Measurements from ENCODE around the gene RAB38. TPM values are rescaled to one million over a fixed set of nuclear protein-coding genes. Genes with fewer than 3 reads are reported as not detected.

RAB38 gene
- 9.9 TPM for total RNA-seq
- 12.5 TPM for polyA plus RNA-seq
- long read RNA-seq, donor 1, partial matches to known transcripts: 0 of 1 reads
- long read RNA-seq, donor 1, other reads (novel, unspliced or antisense): 0 of 1 reads
- long read RNA-seq, donor 2: 0 reads
- long read RNA-seq, donor 3, partial matches to known transcripts: 0 of 3 reads
- long read RNA-seq, donor 3, other reads (novel, unspliced or antisense): 0 of 3 reads
- long read RNA-seq, donor 4, partial matches to known transcripts: 0 of 1 reads
- long read RNA-seq, donor 4, other reads (novel, unspliced or antisense): 0 of 1 reads
- long read RNA-seq, donor 5, transcript RAB38-201 (3 exons, 1,465 nt): major isoform, 9 of 15 reads
- long read RNA-seq, donor 5, partial matches to known transcripts: 6 of 15 reads
- long read RNA-seq, donor 5, other reads (novel, unspliced or antisense): 0 of 15 reads
- long read RNA-seq, donor 6, partial matches to known transcripts: 0 of 1 reads
- long read RNA-seq, donor 6, other reads (novel, unspliced or antisense): 0 of 1 reads
- long read RNA-seq, donor 7, partial matches to known transcripts: 0 of 1 reads
- long read RNA-seq, donor 7, other reads (novel, unspliced or antisense): 0 of 1 reads
- long read RNA-seq, donor 8: 0 reads
- long read RNA-seq, donor 9: 0 reads
- long read RNA-seq, donor 10, partial matches to known transcripts: 0 of 3 reads
- long read RNA-seq, donor 10, other reads (novel, unspliced or antisense): 0 of 3 reads

- peaks cover 2 to 14% of the 10 kb centered on the region in 2 donors for H3K27me3 ChIP-seq (ENCODE audit: control insufficient read depth in 2 of 2, insufficient read depth in 1 of 2, low read length in 1 of 2)
- H3K4me1 ChIP-seq (ENCODE audit: control insufficient read depth in 2 of 2, insufficient read depth in 2 of 2, low read length in 2 of 2): peaks cover 3 to 6% of the 10 kb centered on the region in 2 donors
- 1% methylated on average over 54 of the region's 54 CpGs for WGBS
These were observed at the start of gene RAB38 for GRCh38 chr11:88174709-88175568. RAB38 (minus strand) TSS chr11:88175443; CDS start chr11:88175384, 59 bp downstream.

GRCh38 chr11:88213406-88213805 lies 38.2 kb upstream of the RAB38 start:
- Histone ChIP-seq H3K27me3 (ENCODE audit: control insufficient read depth in 2 of 2, insufficient read depth in 1 of 2, low read length in 1 of 2) (no peaks in the 10 kb centered on the region), H3K4me3 (ENCODE audit: low read length in 2 of 2) (no peak overlapping the region), H3K27ac (ENCODE audit: low read depth in 1 of 2, low read length in 1 of 2) (no peak overlapping the region), H3K36me3 (ENCODE audit: control insufficient read depth in 2 of 2, insufficient read depth in 2 of 2, low read length in 1 of 2) (no peaks in the 10 kb centered on the region), H3K4me1 (ENCODE audit: control insufficient read depth in 2 of 2, insufficient read depth in 2 of 2, low read length in 2 of 2) (no peaks in the 10 kb centered on the region), H3K9me3 (ENCODE audit: control insufficient read depth in 2 of 2, insufficient read depth in 1 of 2, low read length in 1 of 2) (no peaks in the 10 kb centered on the region)
- DNase-seq (ENCODE audit: low read depth in 6 of 9, low spot score in 9 of 9): no peak

More at GRCh38 chr11:88174709-88175568, at the start of gene RAB38:
- no peaks in the 10 kb centered on the region for H3K9me3 ChIP-seq (ENCODE audit: control insufficient read depth in 2 of 2, insufficient read depth in 1 of 2, low read length in 1 of 2)
- no peaks in the 10 kb centered on the region for H3K36me3 ChIP-seq (ENCODE audit: control insufficient read depth in 2 of 2, insufficient read depth in 2 of 2, low read length in 1 of 2)
- DNase-seq (ENCODE audit: low read depth in 6 of 9, low spot score in 9 of 9): peak in 4 of 9 donors; percentile 15 to 65 (median 24)
- H3K4me3 ChIP-seq (ENCODE audit: low read length in 2 of 2): peak within 1 kb of the TSS; percentile 38 to 42
- peak within 1 kb of the TSS in 1 of 2 donors; percentile 55 for H3K27ac ChIP-seq (ENCODE audit: low read depth in 1 of 2, low read length in 1 of 2)

- H3K36me3 ChIP-seq (ENCODE audit: control insufficient read depth in 2 of 2, insufficient read depth in 2 of 2, low read length in 1 of 2): no peaks in the 10 kb centered on the region
- H3K9me3 ChIP-seq (ENCODE audit: control insufficient read depth in 2 of 2, insufficient read depth in 1 of 2, low read length in 1 of 2): no peaks in the 10 kb centered on the region
- no peaks in the 10 kb centered on the region for H3K4me1 ChIP-seq (ENCODE audit: control insufficient read depth in 2 of 2, insufficient read depth in 2 of 2, low read length in 2 of 2)
- H3K27ac ChIP-seq (ENCODE audit: low read depth in 1 of 2, low read length in 1 of 2): no peak overlapping the region
- no peak overlapping the region for H3K4me3 ChIP-seq (ENCODE audit: low read length in 2 of 2)
- 62% methylated on average over 1 of the region's 1 CpG for WGBS
- no peaks in the 10 kb centered on the region for H3K27me3 ChIP-seq (ENCODE audit: control insufficient read depth in 2 of 2, insufficient read depth in 1 of 2, low read length in 1 of 2)
- no peak for DNase-seq (ENCODE audit: low read depth in 6 of 9, low spot score in 9 of 9)
These were observed 37.1 kb upstream of the RAB38 start for GRCh38 chr11:88212300-88212699.

GRCh38 chr11:88208745-88209144 lies 33.5 kb upstream of the RAB38 start:
- no peaks in the 10 kb centered on the region for H3K4me1 ChIP-seq (ENCODE audit: control insufficient read depth in 2 of 2, insufficient read depth in 2 of 2, low read length in 2 of 2)
- DNase-seq (ENCODE audit: low read depth in 6 of 9, low spot score in 9 of 9): no peak
- H3K36me3 ChIP-seq (ENCODE audit: control insufficient read depth in 2 of 2, insufficient read depth in 2 of 2, low read length in 1 of 2): no peaks in the 10 kb centered on the region
- H3K27me3 ChIP-seq (ENCODE audit: control insufficient read depth in 2 of 2, insufficient read depth in 1 of 2, low read length in 1 of 2): no peaks in the 10 kb centered on the region
- no peak overlapping the region for H3K4me3 ChIP-seq (ENCODE audit: low read length in 2 of 2)
- no peak overlapping the region for H3K27ac ChIP-seq (ENCODE audit: low read depth in 1 of 2, low read length in 1 of 2)
- no peaks in the 10 kb centered on the region for H3K9me3 ChIP-seq (ENCODE audit: control insufficient read depth in 2 of 2, insufficient read depth in 1 of 2, low read length in 1 of 2)
- WGBS: 62% methylated on average over 2 of the region's 2 CpGs

GRCh38 chr11:88206751-88207150 lies 31.5 kb upstream of the RAB38 start:
- no peaks in the 10 kb centered on the region for H3K4me1 ChIP-seq (ENCODE audit: control insufficient read depth in 2 of 2, insufficient read depth in 2 of 2, low read length in 2 of 2)
- no peak for DNase-seq (ENCODE audit: low read depth in 6 of 9, low spot score in 9 of 9)
- no peaks in the 10 kb centered on the region for H3K9me3 ChIP-seq (ENCODE audit: control insufficient read depth in 2 of 2, insufficient read depth in 1 of 2, low read length in 1 of 2)
- no peak overlapping the region for H3K27ac ChIP-seq (ENCODE audit: low read depth in 1 of 2, low read length in 1 of 2)
- 0% methylated on average over 1 of the region's 1 CpG for WGBS
- no peaks in the 10 kb centered on the region for H3K27me3 ChIP-seq (ENCODE audit: control insufficient read depth in 2 of 2, insufficient read depth in 1 of 2, low read length in 1 of 2)
- no peak overlapping the region for H3K4me3 ChIP-seq (ENCODE audit: low read length in 2 of 2)
- H3K36me3 ChIP-seq (ENCODE audit: control insufficient read depth in 2 of 2, insufficient read depth in 2 of 2, low read length in 1 of 2): no peaks in the 10 kb centered on the region

GRCh38 chr11:88204353-88204752 lies 29.1 kb upstream of the RAB38 start:
- no peaks in the 10 kb centered on the region for H3K9me3 ChIP-seq (ENCODE audit: control insufficient read depth in 2 of 2, insufficient read depth in 1 of 2, low read length in 1 of 2)
- H3K27ac ChIP-seq (ENCODE audit: low read depth in 1 of 2, low read length in 1 of 2): no peak overlapping the region
- WGBS: 98% methylated on average over 3 of the region's 3 CpGs
- no peaks in the 10 kb centered on the region for H3K4me1 ChIP-seq (ENCODE audit: control insufficient read depth in 2 of 2, insufficient read depth in 2 of 2, low read length in 2 of 2)
- no peak overlapping the region for H3K4me3 ChIP-seq (ENCODE audit: low read length in 2 of 2)
- no peak for DNase-seq (ENCODE audit: low read depth in 6 of 9, low spot score in 9 of 9)
- no peaks in the 10 kb centered on the region for H3K36me3 ChIP-seq (ENCODE audit: control insufficient read depth in 2 of 2, insufficient read depth in 2 of 2, low read length in 1 of 2)
- no peaks in the 10 kb centered on the region for H3K27me3 ChIP-seq (ENCODE audit: control insufficient read depth in 2 of 2, insufficient read depth in 1 of 2, low read length in 1 of 2)

GRCh38 chr11:88203604-88204003 lies 28.4 kb upstream of the RAB38 start:
- WGBS: 98% methylated on average over 2 of the region's 2 CpGs
- no peaks in the 10 kb centered on the region for H3K27me3 ChIP-seq (ENCODE audit: control insufficient read depth in 2 of 2, insufficient read depth in 1 of 2, low read length in 1 of 2)
- no peaks in the 10 kb centered on the region for H3K4me1 ChIP-seq (ENCODE audit: control insufficient read depth in 2 of 2, insufficient read depth in 2 of 2, low read length in 2 of 2)
- H3K4me3 ChIP-seq (ENCODE audit: low read length in 2 of 2): no peak overlapping the region
- no peaks in the 10 kb centered on the region for H3K9me3 ChIP-seq (ENCODE audit: control insufficient read depth in 2 of 2, insufficient read depth in 1 of 2, low read length in 1 of 2)
- no peak overlapping the region for H3K27ac ChIP-seq (ENCODE audit: low read depth in 1 of 2, low read length in 1 of 2)
- DNase-seq (ENCODE audit: low read depth in 6 of 9, low spot score in 9 of 9): no peak
- no peaks in the 10 kb centered on the region for H3K36me3 ChIP-seq (ENCODE audit: control insufficient read depth in 2 of 2, insufficient read depth in 2 of 2, low read length in 1 of 2)

- Histone ChIP-seq H3K36me3 (ENCODE audit: control insufficient read depth in 2 of 2, insufficient read depth in 2 of 2, low read length in 1 of 2) (no peaks in the 10 kb centered on the region), H3K4me3 (ENCODE audit: low read length in 2 of 2) (no peak overlapping the region), H3K4me1 (ENCODE audit: control insufficient read depth in 2 of 2, insufficient read depth in 2 of 2, low read length in 2 of 2) (no peaks in the 10 kb centered on the region), H3K9me3 (ENCODE audit: control insufficient read depth in 2 of 2, insufficient read depth in 1 of 2, low read length in 1 of 2) (no peaks in the 10 kb centered on the region), H3K27me3 (ENCODE audit: control insufficient read depth in 2 of 2, insufficient read depth in 1 of 2, low read length in 1 of 2) (no peaks in the 10 kb centered on the region), H3K27ac (ENCODE audit: low read depth in 1 of 2, low read length in 1 of 2) (no peak overlapping the region)
- DNase-seq (ENCODE audit: low read depth in 6 of 9, low spot score in 9 of 9): no peak
- 88% methylated on average over 1 of the region's 1 CpG for WGBS
These were observed 27.3 kb upstream of the RAB38 start for GRCh38 chr11:88202498-88202897.

Data from thymus (tissue), 14 donors.